Nephron progenitor cell (in vitro differentiated cells): ENCODE measurements around the gene VENTX.

Source experiments
- DNase-seq: peaks from one replicate; pipeline ENCODE4 v3.0.0; 2021
- H3K27ac Mint-ChIP-seq: 2 replicates; pipeline ENCODE4 v1.8.0; 2021; ENCODE audit warnings: mild to moderate bottlenecking, moderate library complexity, mixed read lengths
- H3K27me3 Mint-ChIP-seq: 2 replicates; pipeline ENCODE4 v1.8.0; 2021; ENCODE audit warnings: mild to moderate bottlenecking, low read depth, mixed read lengths; ENCODE audit not compliant: poor library complexity
- H3K36me3 Mint-ChIP-seq: 2 replicates; pipeline ENCODE4 v1.8.0; 2021; ENCODE audit warnings: low read depth, mixed read lengths
- H3K4me1 Mint-ChIP-seq: 2 replicates; pipeline ENCODE4 v1.8.0; 2021; ENCODE audit warnings: mixed read lengths
- H3K4me3 Mint-ChIP-seq: 2 replicates; pipeline ENCODE4 v1.8.0; 2021; ENCODE audit warnings: mild to moderate bottlenecking, moderate library complexity, mixed read lengths
- H3K9me3 Mint-ChIP-seq: 2 replicates; pipeline ENCODE4 v1.8.0; 2021; ENCODE audit warnings: mild to moderate bottlenecking, moderate library complexity, mixed read lengths
- CTCF ChIP-seq: fragments of 200-600 bp; sonication (generic); IDR thresholded peaks from 2 replicates; pipeline ENCODE4 v1.5.0; 2021; ENCODE audit warnings: antibody characterized with exemption

VENTX gene

DNA sequence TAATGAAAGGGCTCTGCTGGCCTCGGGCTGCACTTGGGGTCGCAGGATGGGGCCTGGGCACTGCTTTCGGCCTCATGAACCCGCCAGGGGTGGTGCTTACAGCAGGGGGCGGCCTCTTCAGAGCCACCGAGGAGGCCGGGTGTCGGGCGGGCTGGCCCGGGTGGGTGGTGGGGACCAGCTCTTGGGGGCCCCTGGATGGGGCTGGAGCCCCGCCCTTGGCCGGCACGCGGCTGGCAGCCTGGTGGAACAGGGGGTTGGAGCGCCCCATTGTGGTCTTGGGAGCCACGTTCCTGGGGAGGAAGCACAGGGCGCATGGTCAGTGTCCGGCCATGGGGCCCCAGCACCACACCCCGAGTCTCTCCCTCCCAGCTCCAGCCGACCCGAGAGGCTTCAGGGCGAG lies 30.2 kb downstream of the VENTX start:
- Mint-ChIP-seq H3K4me1 (peaks cover 6% of the 10 kb centered on the region), H3K27me3 (peaks cover 5% of the 10 kb centered on the region), H3K36me3 (no peaks in the 10 kb centered on the region), H3K4me3 (no peak overlapping the region), H3K9me3 (no peaks in the 10 kb centered on the region), H3K27ac (no peak overlapping the region)
- TF ChIP-seq CTCF: no peak
- DNase-seq: no peak

GRCh38 chr10:133268532-133268931 lies 30.9 kb downstream of the VENTX start:
- H3K27me3 Mint-ChIP-seq: peaks cover 5% of the 10 kb centered on the region
- no peak for TF ChIP-seq CTCF

GRCh38 chr10:133269367-133269766 lies 31.7 kb downstream of the VENTX start:
- Mint-ChIP-seq H3K9me3 (no peaks in the 10 kb centered on the region), H3K36me3 (no peaks in the 10 kb centered on the region), H3K4me1 (no peaks in the 10 kb centered on the region), H3K27ac (no peak overlapping the region), H3K4me3 (no peak overlapping the region), H3K27me3 (peaks cover 5% of the 10 kb centered on the region)
- DNase-seq: no peak
- no peak for TF ChIP-seq CTCF

More at GRCh38 chr10:133268532-133268931, 30.9 kb downstream of the VENTX start:
- Mint-ChIP-seq H3K36me3 (no peaks in the 10 kb centered on the region), H3K4me3 (no peak overlapping the region), H3K4me1 (no peaks in the 10 kb centered on the region), H3K27ac (no peak overlapping the region), H3K9me3 (no peaks in the 10 kb centered on the region)
- DNase-seq: no peak

GRCh38 chr10:133270204-133270603 lies 32.5 kb downstream of the VENTX start:
- no peaks in the 10 kb centered on the region for H3K9me3 Mint-ChIP-seq

GRCh38 chr10:133270773-133271297 lies 33.2 kb downstream of the VENTX start:
- H3K9me3 Mint-ChIP-seq: no peaks in the 10 kb centered on the region
- H3K27ac Mint-ChIP-seq: no peak overlapping the region
- no peak for TF ChIP-seq CTCF
- no peak overlapping the region for H3K4me3 Mint-ChIP-seq
- no peak for DNase-seq
- no peaks in the 10 kb centered on the region for H3K36me3 Mint-ChIP-seq
- peaks cover 10% of the 10 kb centered on the region for H3K27me3 Mint-ChIP-seq
- peaks cover 5% of the 10 kb centered on the region for H3K4me1 Mint-ChIP-seq

More at GRCh38 chr10:133270204-133270603, 32.5 kb downstream of the VENTX start:
- DNase-seq: no peak
- no peak for TF ChIP-seq CTCF
- H3K27me3 Mint-ChIP-seq: peaks cover 5% of the 10 kb centered on the region
- no peak overlapping the region for H3K4me3 Mint-ChIP-seq
- H3K36me3 Mint-ChIP-seq: no peaks in the 10 kb centered on the region
- H3K4me1 Mint-ChIP-seq: no peaks in the 10 kb centered on the region
- no peak overlapping the region for H3K27ac Mint-ChIP-seq

- H3K4me3 Mint-ChIP-seq: no peak overlapping the region
- TF ChIP-seq CTCF: no peak
- H3K9me3 Mint-ChIP-seq: no peaks in the 10 kb centered on the region
- no peak overlapping the region for H3K27ac Mint-ChIP-seq
- peaks cover 13% of the 10 kb centered on the region for H3K27me3 Mint-ChIP-seq
- no peaks in the 10 kb centered on the region for H3K36me3 Mint-ChIP-seq
- peaks cover 9% of the 10 kb centered on the region for H3K4me1 Mint-ChIP-seq
- no peak for DNase-seq
These were observed 34.1 kb downstream of the VENTX start for GRCh38 chr10:133271521-133272300.
